H9 (cell line): ENCODE data around the gene POU2F1. TPM values are rescaled to one million over a fixed set of nuclear protein-coding genes. Genes with fewer than 3 reads are reported as not detected.

Experiments used
- DNase-seq: peaks from one replicate; pipeline ENCODE4 v3.0.0-alpha.2; 2017
- H2AFZ ChIP-seq: one replicate; pipeline ENCODE4 v1.6.1; 2013; ENCODE audit warnings: mild to moderate bottlenecking, low read length, control low read depth, moderate library complexity
- H2AK5ac ChIP-seq: 2 replicates; pipeline ENCODE4 v1.6.1; 2013; ENCODE audit warnings: low read length, control low read depth, mixed read lengths; ENCODE audit not compliant: insufficient read length
- H2BK120ac ChIP-seq: one replicate; pipeline ENCODE4 v1.6.1; 2013; ENCODE audit warnings: low read depth, mild to moderate bottlenecking, low read length, control low read depth, inconsistent platforms; ENCODE audit not compliant: poor library complexity, severe bottlenecking
- H2BK12ac ChIP-seq: 2 replicates; pipeline ENCODE4 v1.6.1; 2013; ENCODE audit warnings: low read length, control low read depth, mixed read lengths, low read depth; ENCODE audit not compliant: insufficient read length
- H2BK15ac ChIP-seq: 2 replicates; pipeline ENCODE4 v1.6.1; 2013; ENCODE audit warnings: low read depth, low read length, control low read depth
- H2BK20ac ChIP-seq: one replicate; pipeline ENCODE4 v1.6.1; 2013; ENCODE audit warnings: low read depth, mild to moderate bottlenecking, low read length, control low read depth, inconsistent platforms; ENCODE audit not compliant: poor library complexity, severe bottlenecking
- H2BK5ac ChIP-seq: 2 replicates; pipeline ENCODE4 v1.6.1; 2013; ENCODE audit warnings: low read length, control low read depth, mixed read lengths; ENCODE audit not compliant: insufficient read length
- H3K14ac ChIP-seq: 2 replicates; pipeline ENCODE4 v1.6.1; 2013; ENCODE audit warnings: low read length, control low read depth; ENCODE audit not compliant: insufficient read depth
- H3K18ac ChIP-seq: 2 replicates; pipeline ENCODE4 v1.6.1; 2013; ENCODE audit warnings: low read depth, mild to moderate bottlenecking, mixed read lengths, low read length, control low read depth; ENCODE audit not compliant: insufficient read length
- H3K23ac ChIP-seq: 2 replicates; pipeline ENCODE4 v1.6.1; 2013; ENCODE audit warnings: low read length, control low read depth, mixed read lengths, low read depth; ENCODE audit not compliant: insufficient read length
- H3K23me2 ChIP-seq: 2 replicates; pipeline ENCODE4 v1.6.1; 2013; ENCODE audit warnings: low read depth, mild to moderate bottlenecking, mixed read lengths, low read length, control low read depth; ENCODE audit not compliant: insufficient read length, poor library complexity, severe bottlenecking
- H3K27ac ChIP-seq: 2 replicates; pipeline ENCODE4 v1.5.1; 2013; ENCODE audit warnings: low read length, control low read depth, mixed read lengths, low read depth; ENCODE audit not compliant: insufficient read length
- H3K27me3 ChIP-seq: 2 replicates; pipeline ENCODE4 v1.6.1; 2013; ENCODE audit warnings: low read length, control low read depth, inconsistent platforms; ENCODE audit not compliant: insufficient read depth
- H3K4ac ChIP-seq: 2 replicates; pipeline ENCODE4 v1.6.1; 2013; ENCODE audit warnings: low read depth, mild to moderate bottlenecking, control low read depth, inconsistent platforms, low read length, moderate library complexity
- H3K4me1 ChIP-seq: 2 replicates; pipeline ENCODE4 v1.6.1; 2013; ENCODE audit warnings: low read length, control low read depth, inconsistent platforms; ENCODE audit not compliant: insufficient read depth
- H3K4me2 ChIP-seq: 2 replicates; pipeline ENCODE4 v1.6.1; 2013; ENCODE audit warnings: low read length, control low read depth, mixed read lengths; ENCODE audit not compliant: insufficient read length, insufficient read depth
- H3K56ac ChIP-seq: 2 replicates; pipeline ENCODE4 v1.6.1; 2013; ENCODE audit warnings: low read depth, mild to moderate bottlenecking, mixed read lengths, low read length, control low read depth; ENCODE audit not compliant: insufficient read length
- H3K79me1 ChIP-seq: 2 replicates; pipeline ENCODE4 v1.6.1; 2013; ENCODE audit warnings: low read depth, mild to moderate bottlenecking, moderate library complexity, low read length, control low read depth, inconsistent platforms; ENCODE audit not compliant: insufficient read depth, poor library complexity, severe bottlenecking
- H3K79me2 ChIP-seq: 2 replicates; pipeline ENCODE4 v1.6.1; 2013; ENCODE audit warnings: low read length, control low read depth, inconsistent platforms; ENCODE audit not compliant: insufficient read depth
- H3K9ac ChIP-seq: 2 replicates; pipeline ENCODE4 v1.6.1; 2013; ENCODE audit warnings: low read length, control low read depth, mixed read lengths; ENCODE audit not compliant: insufficient read length; ENCODE audit errors: extremely low read depth
- H3K9me3 ChIP-seq: one replicate; pipeline ENCODE4 v1.6.1; 2013; ENCODE audit warnings: low read depth, low read length, inconsistent platforms; ENCODE audit not compliant: control insufficient read depth
- H3T11ph ChIP-seq: one replicate; pipeline ENCODE4 v1.6.1; 2013; ENCODE audit warnings: mild to moderate bottlenecking, low read length, control low read depth, inconsistent platforms
- H4K20me1 ChIP-seq: one replicate; pipeline ENCODE4 v1.6.1; 2013; ENCODE audit not compliant: control insufficient read depth, insufficient read length, insufficient read depth
- H4K5ac ChIP-seq: 2 replicates; pipeline ENCODE4 v1.6.1; 2013; ENCODE audit warnings: low read depth, mild to moderate bottlenecking, mixed read lengths, low read length, control low read depth; ENCODE audit not compliant: insufficient read length
- H4K8ac ChIP-seq: replicated peaks from 2 replicates; pipeline ENCODE4 v1.6.1; 2013; ENCODE audit warnings: low read length, control low read depth, mixed read lengths, low read depth; ENCODE audit not compliant: insufficient read length
- H4K91ac ChIP-seq: 2 replicates; pipeline ENCODE4 v1.6.1; 2013; ENCODE audit warnings: low read depth, mild to moderate bottlenecking, moderate library complexity, mixed read lengths, low read length, control low read depth; ENCODE audit not compliant: insufficient read length
- H3K27ac Mint-ChIP-seq, 3 experiments: 2 replicates in 2 of 3; 3 replicates in 1 of 3; pipeline ENCODE4 v1.8.0; 2020 to 2021; ENCODE audit warnings: mixed read lengths in 3 of 3, mild to moderate bottlenecking in 1 of 3, moderate library complexity in 1 of 3
- H3K27me3 Mint-ChIP-seq: 2 replicates; pipeline ENCODE4 v1.8.0; 2021; ENCODE audit warnings: low read depth, mild to moderate bottlenecking, moderate library complexity, mixed read lengths
- H3K36me3 Mint-ChIP-seq, 3 experiments: 2 replicates in 2 of 3; 3 replicates in 1 of 3; pipeline ENCODE4 v1.8.0; 2020 to 2021; ENCODE audit warnings: low read depth in 3 of 3, mixed read lengths in 3 of 3; ENCODE audit not compliant: insufficient read depth in 1 of 3
- H3K4me1 Mint-ChIP-seq, 2 experiments: 2 replicates each; pipeline ENCODE4 v1.8.0; 2020; ENCODE audit warnings: mixed read lengths in 2 of 2
- H3K4me3 Mint-ChIP-seq, 2 experiments: 2 replicates in 1 of 2; 3 replicates in 1 of 2; pipeline ENCODE4 v1.8.0; 2020 to 2021; ENCODE audit warnings: mild to moderate bottlenecking in 2 of 2, mixed read lengths in 2 of 2, moderate library complexity in 1 of 2
- H3K9me3 Mint-ChIP-seq, 2 experiments: 2 replicates in 1 of 2; 3 replicates in 1 of 2; pipeline ENCODE4 v1.8.0; 2020; ENCODE audit warnings: mild to moderate bottlenecking in 2 of 2, mixed read lengths in 2 of 2, moderate library complexity in 1 of 2
- WGBS: extraction: QIAGEN DNeasy Blood & Tissue Kit; methylation state at CpG from one replicate; pipeline ENCODE4 v1.1.7; 2013; ENCODE audit warnings: missing lambda C conversion rate, low lambda C conversion rate, mixed read lengths; ENCODE audit not compliant: insufficient read length; ENCODE audit errors: extremely low coverage; 5-methylcytosine and 5-hydroxymethylcytosine counted together
- total RNA-seq: library from RNA; stranded (reverse); gene quantifications from 2 replicates; pipeline ENCODE4 v1.2.1, GENCODE V29; 2021
- TF ChIP-seq, protein P1 (sequence below): fragments of 200-600 bp; sonication (generic); conservative IDR thresholded peaks from 3 replicates; pipeline ENCODE4 v1.8.0; 2021; ENCODE audit warnings: antibody characterized with exemption, mild to moderate bottlenecking

Gene POU2F1
- total RNA-seq, 1 experiment from 2014 or later, result 62.5 TPM

DNA sequence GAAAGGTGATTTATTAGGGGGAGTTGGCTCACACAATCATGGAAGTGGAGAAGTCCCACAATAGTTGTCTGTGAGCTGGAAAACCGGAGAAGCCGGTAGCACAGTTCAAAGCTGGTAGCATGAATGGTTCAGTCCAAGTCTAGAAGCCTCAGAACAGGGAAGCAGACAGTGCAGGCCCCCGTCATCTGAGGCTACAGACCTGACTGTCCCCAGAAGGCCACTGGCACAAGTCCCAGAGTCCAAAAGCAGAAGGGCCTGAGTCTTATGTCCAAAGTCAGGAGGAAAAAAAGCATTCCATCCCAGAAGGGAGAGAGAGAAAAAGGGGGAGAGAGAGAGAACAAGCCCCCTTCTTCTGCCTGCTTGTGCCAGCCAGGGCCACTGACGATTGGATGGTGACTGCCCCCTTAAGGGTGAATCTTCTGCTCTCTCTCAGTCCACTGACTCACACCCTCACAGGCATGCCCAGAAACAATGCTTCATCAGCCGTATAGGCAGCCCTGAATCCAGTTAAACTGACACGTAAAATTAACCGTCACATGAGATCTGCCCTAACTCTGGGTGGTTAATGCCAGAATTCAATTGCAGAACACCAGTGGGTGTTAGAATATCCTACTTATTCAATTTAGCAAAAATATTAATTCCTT, 49.3 kb upstream of the POU2F1 start:
- no peaks in the 10 kb centered on the region for H3K27me3 Mint-ChIP-seq
- Histone ChIP-seq H3K56ac (no peak overlapping the region), H3K9me3 (no peaks in the 10 kb centered on the region), H3K4me2 (no peak overlapping the region), H3K27ac (no peak overlapping the region), H3K9ac (no peak overlapping the region), H3K23me2 (no peaks in the 10 kb centered on the region), H4K8ac (no peak overlapping the region), H3K4ac (no peak overlapping the region), H4K20me1 (no peaks in the 10 kb centered on the region), H3K18ac (no peak overlapping the region), H3K4me1 (peaks cover 4% of the 10 kb centered on the region), H2BK120ac (no peak overlapping the region), H2AK5ac (no peak overlapping the region), H2BK15ac (no peak overlapping the region), H3K79me2 (no peaks in the 10 kb centered on the region), H3K14ac (no peak overlapping the region), H4K91ac (no peak overlapping the region), H2BK5ac (no peak overlapping the region), H3K23ac (no peak overlapping the region), H3T11ph (no peak overlapping the region), H2AFZ (no peak overlapping the region), H3K27me3 (no peaks in the 10 kb centered on the region), H3K79me1 (no peaks in the 10 kb centered on the region), H2BK12ac (no peak overlapping the region), H2BK20ac (no peak overlapping the region), H4K5ac (no peak overlapping the region)
- no peak overlapping the region for H3K4me3 Mint-ChIP-seq
- no peaks in the 10 kb centered on the region; a peak in 1 of 5 replicates for H3K9me3 Mint-ChIP-seq
- no CpG with 5 or more reads among the region's 7 CpGs for WGBS
- H3K36me3 Mint-ChIP-seq, result peaks cover 0 to 4% (median 3%) of the 10 kb centered on the region in 3 experiments; a peak in 2 of 7 replicates
- DNase-seq, result no peak
- H3K27ac Mint-ChIP-seq, result no peak overlapping the region
- H3K4me1 Mint-ChIP-seq, result peaks cover 30 to 44% of the 10 kb centered on the region in 2 experiments
- TF ChIP-seq, protein P1, sequence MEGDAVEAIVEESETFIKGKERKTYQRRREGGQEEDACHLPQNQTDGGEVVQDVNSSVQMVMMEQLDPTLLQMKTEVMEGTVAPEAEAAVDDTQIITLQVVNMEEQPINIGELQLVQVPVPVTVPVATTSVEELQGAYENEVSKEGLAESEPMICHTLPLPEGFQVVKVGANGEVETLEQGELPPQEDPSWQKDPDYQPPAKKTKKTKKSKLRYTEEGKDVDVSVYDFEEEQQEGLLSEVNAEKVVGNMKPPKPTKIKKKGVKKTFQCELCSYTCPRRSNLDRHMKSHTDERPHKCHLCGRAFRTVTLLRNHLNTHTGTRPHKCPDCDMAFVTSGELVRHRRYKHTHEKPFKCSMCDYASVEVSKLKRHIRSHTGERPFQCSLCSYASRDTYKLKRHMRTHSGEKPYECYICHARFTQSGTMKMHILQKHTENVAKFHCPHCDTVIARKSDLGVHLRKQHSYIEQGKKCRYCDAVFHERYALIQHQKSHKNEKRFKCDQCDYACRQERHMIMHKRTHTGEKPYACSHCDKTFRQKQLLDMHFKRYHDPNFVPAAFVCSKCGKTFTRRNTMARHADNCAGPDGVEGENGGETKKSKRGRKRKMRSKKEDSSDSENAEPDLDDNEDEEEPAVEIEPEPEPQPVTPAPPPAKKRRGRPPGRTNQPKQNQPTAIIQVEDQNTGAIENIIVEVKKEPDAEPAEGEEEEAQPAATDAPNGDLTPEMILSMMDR, result 0 out of 3 replicates have a peak, but pooled peaks have one; percentile 12
